ENCODE results near the gene ANO10. TPM values are rescaled to one million over a fixed set of nuclear protein-coding genes. Genes with fewer than 3 reads are reported as not detected.
A peak's percentile ranks its signal among the peaks of the same experiment; 100 is the strongest.

Gene ANO10
- total and polyA plus RNA-seq, 7 donors: 10.3 to 18.8 (median 13.1) TPM

GRCh38 chr3:43503067-43503728, 118.6 kb downstream of the ANO10 start:
- TF ChIP-seq CTCF (IDR thresholded peaks at IDR 0.05): peak; percentile 56

GRCh38 chr3:43499256-43499655, 122.6 kb downstream of the ANO10 start:
- intact Hi-C loops (cut with DNase I): no loop called here
- H3K4me1 ChIP-seq: no peaks in the 10 kb centered on the region
- no peaks in the 10 kb centered on the region for H3K36me3 ChIP-seq (ENCODE audit: insufficient read depth in 1 of 2, low read depth in 1 of 2)
- no peak overlapping the region for H3K27ac ChIP-seq
- DNase-seq (no peak), ATAC-seq (no peak)
- TF ChIP-seq CTCF (IDR thresholded peaks at IDR 0.05): no peak
- H3K27me3 ChIP-seq (ENCODE audit: insufficient read depth in 3 of 3, low read length in 2 of 3): no peaks in the 10 kb centered on the region
- no peak overlapping the region for H3K4me3 ChIP-seq
- 64 to 93% (median 78%) methylated on average over 1 of the region's 1 CpG for WGBS, 3 donors
- H3K9me3 ChIP-seq: no peaks in the 10 kb centered on the region

More at GRCh38 chr3:43503067-43503728, 118.6 kb downstream of the ANO10 start:
- 53 to 55% (median 55%) methylated on average over 2 of the region's 2 CpGs for WGBS, 3 donors
- H3K27me3 ChIP-seq (ENCODE audit: insufficient read depth in 3 of 3, low read length in 2 of 3): no peaks in the 10 kb centered on the region
- H3K36me3 ChIP-seq (ENCODE audit: insufficient read depth in 1 of 2, low read depth in 1 of 2): no peaks in the 10 kb centered on the region
- intact Hi-C loops (cut with DNase I): loop anchor here (5.0 to 10.0 kb wide), 2 partner anchors 346 to 538 kb away; no protein-coding TSS in a partner anchor
- H3K4me3 ChIP-seq: no peak overlapping the region
- H3K4me1 ChIP-seq: no peaks in the 10 kb centered on the region
- H3K9me3 ChIP-seq: no peaks in the 10 kb centered on the region
- no peak overlapping the region for H3K27ac ChIP-seq
- peak in 1 of 4 donors; percentile 74 for ATAC-seq
- no peak for DNase-seq

- Histone ChIP-seq H3K9me3 (no peaks in the 10 kb centered on the region), H3K27ac (no peak overlapping the region), H3K27me3 (ENCODE audit: insufficient read depth in 3 of 3, low read length in 2 of 3) (no peaks in the 10 kb centered on the region), H3K36me3 (ENCODE audit: insufficient read depth in 1 of 2, low read depth in 1 of 2) (no peaks in the 10 kb centered on the region), H3K4me3 (no peak overlapping the region), H3K4me1 (no peaks in the 10 kb centered on the region)
- ATAC-seq (no peak), DNase-seq (no peak)
- intact Hi-C loops (cut with DNase I): no loop called here
- TF ChIP-seq CTCF (IDR thresholded peaks at IDR 0.05): no peak
- 82 to 90% (median 85%) methylated on average over 1 of the region's 1 CpG for WGBS, 3 donors
Observed at GRCh38 chr3:43497905-43498365, 123.9 kb downstream of the ANO10 start.

GRCh38 chr3:43497422-43497821, 124.4 kb downstream of the ANO10 start:
- intact Hi-C loops (cut with DNase I): no loop called here
- no peak for ATAC-seq

More at GRCh38 chr3:43497422-43497821, 124.4 kb downstream of the ANO10 start:
- no peak for DNase-seq
- TF ChIP-seq CTCF (IDR thresholded peaks at IDR 0.05): no peak
- Histone ChIP-seq H3K9me3 (no peaks in the 10 kb centered on the region), H3K4me3 (no peak overlapping the region), H3K27me3 (ENCODE audit: insufficient read depth in 3 of 3, low read length in 2 of 3) (no peaks in the 10 kb centered on the region), H3K27ac (no peak overlapping the region), H3K4me1 (no peaks in the 10 kb centered on the region), H3K36me3 (ENCODE audit: insufficient read depth in 1 of 2, low read depth in 1 of 2) (no peaks in the 10 kb centered on the region)
